ENCODE results near the gene HTR2C.
A peak's percentile ranks its signal among the peaks of the same experiment; 100 is the strongest.
"Not testable (repeated sequence)": the region's sequence is repeated elsewhere in the genome, so short reads cannot be mapped to it uniquely, and the experiment has no call there.

The HTR2C gene

DNA sequence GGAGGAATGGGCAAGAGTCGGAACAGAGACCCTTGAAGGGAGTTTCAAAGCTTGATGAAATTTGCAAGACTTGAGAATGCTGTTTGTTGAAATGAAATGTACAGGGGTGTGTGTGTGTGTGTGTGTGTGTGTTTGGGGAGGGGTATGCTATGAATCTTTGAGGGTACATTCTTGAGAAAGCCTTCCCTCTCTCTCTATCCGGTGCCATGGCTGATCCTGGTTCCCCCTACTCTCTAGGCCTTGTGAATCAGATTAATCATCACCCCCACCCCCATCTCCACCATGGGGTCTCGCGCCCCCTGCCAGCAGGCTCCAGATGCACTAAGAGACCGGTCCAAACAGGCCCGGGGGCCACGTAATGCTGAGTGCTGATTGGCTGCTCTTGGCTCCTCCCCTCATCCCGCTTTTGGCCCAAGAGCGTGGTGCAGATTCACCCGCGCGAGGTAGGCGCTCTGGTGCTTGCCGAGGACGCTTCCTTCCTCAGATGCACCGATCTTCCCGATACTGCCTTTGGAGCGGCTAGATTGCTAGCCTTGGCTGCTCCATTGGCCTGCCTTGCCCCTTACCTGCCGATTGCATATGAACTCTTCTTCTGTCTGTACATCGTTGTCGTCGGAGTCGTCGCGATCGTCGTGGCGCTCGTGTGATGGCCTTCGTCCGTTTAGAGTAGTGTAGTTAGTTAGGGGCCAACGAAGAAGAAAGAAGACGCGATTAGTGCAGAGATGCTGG is at the start of gene HTR2C:
Gene HTR2C (plus strand): TSS at position 441 of the 729 bp plus-strand sequence. CDS start 142,851 bp downstream, outside the sequence.
- peak; percentile 69 for DNase-seq (ENCODE audit: low read depth, low spot score)

DNA sequence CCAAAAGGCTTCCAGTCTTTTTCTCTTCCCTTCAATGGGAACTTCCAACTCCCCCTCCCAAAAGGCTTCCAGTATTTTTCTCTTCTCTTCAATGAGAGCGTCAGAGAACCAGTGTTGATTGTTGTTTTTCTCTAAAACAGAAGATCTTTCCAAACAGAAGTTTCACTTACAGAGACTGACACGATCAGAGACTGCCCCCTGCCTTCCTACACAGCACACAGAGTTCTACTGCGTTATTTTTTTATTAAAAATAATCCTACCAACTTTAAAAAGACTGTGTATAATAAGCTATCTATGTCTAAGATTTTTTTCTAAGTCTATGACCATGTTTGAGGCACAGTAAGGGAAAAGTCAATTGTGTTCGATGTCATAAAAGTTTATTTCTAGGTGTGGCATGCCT is 3.5 kb upstream of the HTR2C start:
- no peak for DNase-seq (ENCODE audit: low read depth, low spot score)

GRCh38 chrX:114581528-114582263 is 2.2 kb upstream of the HTR2C start:
- DNase-seq (ENCODE audit: low read depth, low spot score): peak; percentile 70

GRCh38 chrX:114582264-114582632 is 1.6 kb upstream of the HTR2C start:
- no peak for DNase-seq (ENCODE audit: low read depth, low spot score)

DNA sequence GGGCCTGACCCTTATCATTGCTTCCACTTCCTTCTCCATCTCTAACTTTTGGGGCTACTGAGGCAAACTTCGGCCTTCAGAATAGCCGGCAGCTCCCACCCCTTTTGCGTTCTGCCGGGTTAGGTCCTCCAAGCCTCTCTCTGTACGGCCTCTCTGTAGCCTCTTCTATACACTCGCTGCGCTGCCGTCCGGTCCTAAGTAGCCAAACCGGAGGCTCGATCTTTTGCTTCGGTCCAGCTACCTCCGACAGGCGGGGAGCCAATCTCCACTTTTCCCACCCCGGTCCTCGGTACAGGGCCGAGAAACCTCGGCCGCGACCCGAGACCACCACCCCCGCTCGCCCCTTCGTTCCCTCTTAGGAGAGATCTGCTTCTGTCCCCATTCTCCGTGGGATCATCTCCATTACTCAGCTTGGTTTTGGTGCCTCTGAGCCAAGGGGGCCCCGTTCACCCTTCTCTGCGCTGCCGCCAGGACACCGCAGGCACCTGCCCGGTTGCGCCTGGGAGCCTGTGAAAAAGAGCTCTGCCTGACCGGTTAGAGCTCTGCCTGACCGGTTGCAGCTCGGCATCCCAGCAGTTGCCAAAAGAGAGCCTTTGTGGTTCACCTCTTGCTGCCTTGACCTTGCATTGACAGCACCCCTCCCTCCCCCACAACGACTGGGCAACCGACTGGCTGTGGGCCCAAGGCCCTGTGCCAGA is 1.0 kb upstream of the HTR2C start:
- DNase-seq (ENCODE audit: low read depth, low spot score): peak; percentile 63

DNA sequence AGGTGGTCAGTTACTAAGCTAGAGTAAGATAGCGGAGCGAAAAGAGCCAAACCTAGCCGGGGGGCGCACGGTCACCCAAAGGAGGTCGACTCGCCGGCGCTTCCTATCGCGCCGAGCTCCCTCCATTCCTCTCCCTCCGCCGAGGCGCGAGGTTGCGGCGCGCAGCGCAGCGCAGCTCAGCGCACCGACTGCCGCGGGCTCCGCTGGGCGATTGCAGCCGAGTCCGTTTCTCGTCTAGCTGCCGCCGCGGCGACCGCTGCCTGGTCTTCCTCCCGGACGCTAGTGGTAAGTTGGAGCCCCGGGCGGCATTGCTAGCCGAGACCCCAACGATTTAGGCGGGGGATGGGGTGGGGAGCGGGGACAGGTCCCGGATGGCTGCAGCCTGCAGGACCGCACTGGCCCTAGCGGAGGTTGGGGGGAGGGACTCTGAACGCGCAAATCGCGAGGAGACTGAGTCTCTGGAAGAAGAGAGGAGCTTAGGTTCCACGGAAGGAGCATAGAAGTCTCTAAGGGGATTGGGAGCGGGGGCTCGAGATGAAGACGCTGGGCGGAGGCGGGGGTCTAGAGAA is 573 bp downstream of the HTR2C start:
- peak; percentile 69 for DNase-seq (ENCODE audit: low read depth, low spot score)

- DNase-seq (ENCODE audit: low read depth, low spot score): peak; percentile 39
Measured at GRCh38 chrX:114584983-114585842, 1.3 kb downstream of the HTR2C start.

DNA sequence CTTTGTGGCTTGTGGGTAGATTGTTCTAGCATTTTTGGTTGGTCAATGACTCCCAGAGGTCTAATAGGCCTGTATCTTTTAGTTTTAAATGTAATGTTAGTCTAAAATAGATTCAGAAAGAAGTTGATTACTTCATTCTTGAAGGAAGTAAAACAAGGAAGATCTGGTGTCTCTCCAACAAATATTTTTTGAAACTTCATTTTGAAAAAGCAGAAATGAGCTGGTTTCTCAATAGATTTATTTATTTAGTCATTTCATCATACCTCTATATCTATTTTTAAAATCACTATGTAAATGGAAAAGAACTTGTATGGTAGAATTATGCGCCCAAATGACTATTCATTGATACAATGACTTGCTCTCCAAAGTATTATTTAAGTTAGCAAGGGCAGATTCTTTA is 7.2 kb downstream of the HTR2C start:
- no peak for DNase-seq (ENCODE audit: low read depth, low spot score)

GRCh38 chrX:114599305-114599704 is 15.4 kb downstream of the HTR2C start:
- no peak for DNase-seq (ENCODE audit: low read depth, low spot score)

- no peak for DNase-seq (ENCODE audit: low read depth, low spot score)
Measured at GRCh38 chrX:114599911-114600310, 16.0 kb downstream of the HTR2C start.

- not testable (repeated sequence) for DNase-seq (ENCODE audit: low read depth, low spot score)
Measured at GRCh38 chrX:114606619-114607018, 22.7 kb downstream of the HTR2C start.

DNA sequence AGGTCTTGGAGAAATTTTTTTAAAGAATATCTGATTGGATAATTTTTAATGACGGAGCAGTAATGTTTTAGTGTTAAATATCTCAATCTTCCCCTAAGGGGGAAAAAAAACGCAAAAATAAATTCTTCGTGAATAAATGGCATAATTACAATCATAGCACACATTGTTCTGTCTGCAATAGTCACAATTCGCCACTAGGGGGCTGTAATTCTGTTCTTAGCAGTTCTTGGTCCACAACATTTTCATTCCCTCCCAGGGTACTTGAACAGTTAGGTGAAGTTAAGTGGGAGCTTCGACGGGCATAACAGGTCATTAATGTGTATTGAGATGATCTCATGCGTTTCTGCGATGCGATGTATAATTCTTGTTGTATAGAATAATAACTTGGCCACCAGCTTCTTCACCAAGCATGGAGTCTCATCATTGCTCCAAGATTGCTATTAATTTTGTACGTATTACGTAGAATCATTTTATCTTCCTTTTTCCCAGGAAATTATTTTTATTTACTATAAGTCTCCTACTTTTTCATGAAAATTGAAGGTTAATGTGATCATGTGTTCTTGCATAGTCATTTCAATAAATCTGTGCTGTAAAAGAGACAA is 27.2 kb downstream of the HTR2C start:
- no peak for DNase-seq (ENCODE audit: low read depth, low spot score)

DNA sequence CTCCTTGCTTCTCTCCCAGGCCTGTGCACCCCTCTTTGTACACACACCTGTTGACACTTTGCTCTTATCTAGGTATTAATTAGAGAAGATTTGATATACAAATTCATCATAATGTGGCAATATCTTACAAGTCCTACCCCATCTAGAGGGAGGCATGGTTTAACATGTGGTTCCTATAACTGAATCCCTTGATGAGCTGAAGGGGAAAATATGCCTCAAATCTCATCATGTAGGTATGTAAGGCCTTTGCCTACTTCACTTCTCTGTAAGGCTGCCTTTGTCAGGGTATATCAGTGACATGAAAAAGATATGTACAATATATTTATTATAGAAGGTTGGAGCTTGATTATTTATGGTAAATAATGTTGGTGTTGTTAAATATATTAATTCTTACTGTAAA is 31.9 kb downstream of the HTR2C start:
- DNase-seq (ENCODE audit: low read depth, low spot score): no peak

- no peak for DNase-seq (ENCODE audit: low read depth, low spot score)
Measured at GRCh38 chrX:114619874-114620273, 36.0 kb downstream of the HTR2C start.

- DNase-seq (ENCODE audit: low read depth, low spot score): no peak
Measured at GRCh38 chrX:114626323-114626722, 42.4 kb downstream of the HTR2C start.

GRCh38 chrX:114635986-114636385 is 52.1 kb downstream of the HTR2C start:
- DNase-seq (ENCODE audit: low read depth, low spot score): peak; percentile 3

GRCh38 chrX:114650351-114650750 is 66.5 kb downstream of the HTR2C start:
- DNase-seq (ENCODE audit: low read depth, low spot score): no peak

DNA sequence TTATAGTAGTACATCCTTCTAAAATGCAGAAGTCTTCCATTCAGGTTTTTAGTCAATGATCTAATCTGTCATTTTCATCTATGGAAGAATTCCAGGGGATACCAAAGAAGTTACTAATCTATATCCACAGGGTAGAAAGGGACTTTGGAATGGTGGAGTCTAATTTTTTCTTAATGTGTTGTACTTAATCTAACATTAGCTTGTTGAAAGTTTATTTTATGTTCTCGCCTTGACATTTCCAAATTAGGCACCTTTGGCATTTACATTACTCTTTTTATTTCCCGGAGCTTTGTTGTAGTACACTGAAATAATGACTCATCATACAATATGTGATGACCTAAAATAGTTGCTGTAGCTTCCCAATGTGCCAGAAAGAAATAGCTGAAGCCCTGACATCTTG is 91.5 kb downstream of the HTR2C start:
- no peak for DNase-seq (ENCODE audit: low read depth, low spot score)

DNA sequence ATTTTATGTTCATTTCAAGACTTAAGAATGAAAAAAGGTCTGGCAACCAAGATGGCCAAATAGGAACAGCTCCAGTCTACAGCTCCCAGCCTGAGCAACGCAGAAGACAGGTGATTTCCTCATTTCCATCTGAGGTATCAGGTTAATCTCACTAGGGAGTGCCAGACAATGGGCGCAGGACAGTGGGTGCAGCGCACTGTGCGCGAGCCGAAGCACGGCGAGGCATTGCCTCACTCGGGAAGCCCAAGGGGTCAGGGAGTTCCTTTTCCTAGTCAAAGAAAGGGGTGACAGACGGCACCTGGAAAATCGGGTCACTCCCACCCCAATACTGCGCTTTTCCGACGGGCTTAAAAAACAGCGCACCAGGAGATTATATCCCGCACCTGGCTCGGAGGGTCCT is 116.6 kb downstream of the HTR2C start:
- DNase-seq (ENCODE audit: low read depth, low spot score): not testable (repeated sequence)

DNA sequence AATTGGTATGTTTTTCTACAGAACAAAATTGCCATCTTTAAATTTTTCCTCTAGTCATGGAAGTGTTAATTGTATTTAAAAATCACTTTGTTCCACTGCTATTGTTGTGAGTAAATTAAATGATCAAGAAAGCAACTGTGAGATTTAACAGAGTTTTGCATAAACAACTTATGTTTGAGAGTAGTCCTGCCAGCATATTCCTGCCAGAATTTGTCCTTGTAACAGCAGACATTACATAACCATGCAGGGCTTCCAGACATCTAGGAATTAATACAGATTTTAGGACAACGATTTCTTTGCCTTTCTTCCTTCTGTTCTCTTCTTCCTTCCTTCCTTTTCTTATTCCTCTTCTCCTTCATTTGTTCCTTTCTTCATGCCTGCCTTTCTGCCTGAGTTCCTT is 125.5 kb downstream of the HTR2C start:
- DNase-seq (ENCODE audit: low read depth, low spot score): no peak

GRCh38 chrX:114710571-114710970 is 126.7 kb downstream of the HTR2C start:
- DNase-seq (ENCODE audit: low read depth, low spot score): no peak

Data from ELF-1 (cell line).